K562 (cell line): ENCODE data around the gene ADAMTS15. TPM values are rescaled to one million over a fixed set of nuclear protein-coding genes. Genes with fewer than 3 reads are reported as not detected.

Source experiments
- ATF7 ChIP-seq: fragments of 450-650 bp; IDR thresholded peaks from 2 replicates; pipeline ENCODE4 v1.7.1; 2014; ENCODE audit warnings: mild to moderate bottlenecking, moderate library complexity
- BHLHE40 ChIP-seq: IDR thresholded peaks from 2 replicates; pipeline ENCODE4 v1.6.1; 2011; ENCODE audit warnings: low read length, improper control_type of control experiment
- C11orf30 ChIP-seq: fragments of 450-650 bp; IDR thresholded peaks from 2 replicates; pipeline ENCODE4 v1.6.1; 2016; ENCODE audit warnings: low read depth, mild to moderate bottlenecking
- CBFA2T2 ChIP-seq: fragments of 450-650 bp; conservative IDR thresholded peaks from 2 replicates; pipeline ENCODE4 v1.6.1; 2017; ENCODE audit warnings: mild to moderate bottlenecking
- CREM ChIP-seq: IDR thresholded peaks from 2 replicates; pipeline ENCODE4 v1.6.1; 2014; ENCODE audit warnings: antibody characterized with exemption, low read depth
- DACH1 ChIP-seq: fragments of 450-650 bp; IDR thresholded peaks from 2 replicates; pipeline ENCODE4 v1.6.1; 2018; ENCODE audit not compliant: partially characterized antibody
- HMG20B ChIP-seq: fragments of 250-450 bp; sonication (Bioruptor Pico); IDR thresholded peaks from 2 replicates; pipeline ENCODE4 v1.5.0; 2021; ENCODE audit warnings: mild to moderate bottlenecking
- JUND ChIP-seq, 2 experiments: IDR thresholded peaks; 2 replicates in 1 of 2; 3 replicates in 1 of 2; pipeline ENCODE4 v1.6.1; 2011; ENCODE audit warnings: borderline replicate concordance in 2 of 2, low read depth in 2 of 2, low read length in 2 of 2, improper control_type of control experiment in 1 of 2, missing biosample characterization in 1 of 2, missing genetic modification characterization in 1 of 2, missing genetic modification reagents in 1 of 2
- L3MBTL2 ChIP-seq: fragments of 450-650 bp; IDR thresholded peaks from 2 replicates; pipeline ENCODE4 v1.6.1; 2016; ENCODE audit warnings: mild to moderate bottlenecking, moderate library complexity
- NFE2 ChIP-seq: IDR thresholded peaks from 2 replicates; pipeline ENCODE4 v1.6.1; 2014; ENCODE audit warnings: antibody characterized with exemption, low read depth
- NR2C1 ChIP-seq, 2 experiments: fragments of 450-650 bp; IDR thresholded peaks; 2 replicates each; pipeline ENCODE4 v1.6.1; 2017; ENCODE audit warnings: mild to moderate bottlenecking in 2 of 2, antibody characterized with exemption in 1 of 2, inconsistent platforms in 1 of 2, missing compliant biosample characterization in 1 of 2, missing genetic modification characterization in 1 of 2
- NRF1 ChIP-seq, 2 experiments: fragments of 450-650 bp; IDR thresholded peaks in 1 of 2; conservative IDR thresholded peaks in 1 of 2; 2 replicates each; pipeline ENCODE4 v1.6.1; 2014; ENCODE audit warnings: mild to moderate bottlenecking in 2 of 2
- PHB ChIP-seq: fragments of 250-450 bp; sonication (Bioruptor Pico); IDR thresholded peaks from 2 replicates; pipeline ENCODE4 v1.5.0; 2021
- PHF20 ChIP-seq: fragments of 450-650 bp; IDR thresholded peaks from 2 replicates; pipeline ENCODE4 v1.6.1; 2018; ENCODE audit not compliant: partially characterized antibody
- RAD51 ChIP-seq: fragments of 450-650 bp; IDR thresholded peaks from 2 replicates; pipeline ENCODE4 v1.7.1; 2016; ENCODE audit warnings: low read depth, mild to moderate bottlenecking, borderline replicate concordance
- SETDB1 ChIP-seq: IDR thresholded peaks from one replicate; pipeline ENCODE4 v1.6.1; 2012; ENCODE audit warnings: low read length, control low read depth, inconsistent platforms
- SIRT6 ChIP-seq: IDR thresholded peaks from one replicate; pipeline ENCODE4 v1.6.1; 2012; ENCODE audit warnings: low read depth, mild to moderate bottlenecking, control low read depth, inconsistent platforms, low read length, moderate library complexity
- SMAD4 ChIP-seq: fragments of 250-450 bp; sonication (Bioruptor Pico); conservative IDR thresholded peaks from 2 replicates; pipeline ENCODE4 v1.8.0; 2021; ENCODE audit warnings: inconsistent platforms, mild to moderate bottlenecking, moderate library complexity
- SMARCA4 ChIP-seq: fragments of 450-650 bp; IDR thresholded peaks from 2 replicates; pipeline ENCODE4 v1.6.1; 2016
- TAF9B ChIP-seq: fragments of 450-650 bp; IDR thresholded peaks from 2 replicates; pipeline ENCODE4 v1.6.1; 2018; ENCODE audit warnings: mild to moderate bottlenecking; ENCODE audit not compliant: partially characterized antibody
- TOE1 ChIP-seq, 2 experiments: fragments of 450-650 bp in 1 of 2; sonication (generic) in 1 of 2; formaldehyde crosslinking in 1 of 2; IDR thresholded peaks; 2 replicates each; pipeline versions ENCODE4 v1.7.1 to v1.8.0; 2016 to 2022; ENCODE audit warnings: borderline replicate concordance in 2 of 2, mild to moderate bottlenecking in 2 of 2, antibody characterized with exemption in 1 of 2, inconsistent platforms in 1 of 2, low read depth in 1 of 2, missing genetic modification reagents in 1 of 2, moderate library complexity in 1 of 2
- TRIM24 ChIP-seq, 2 experiments: fragments of 450-650 bp; IDR thresholded peaks; 2 replicates each; pipeline ENCODE4 v1.6.1; 2016
- UBTF ChIP-seq, 2 experiments: IDR thresholded peaks; 2 replicates each; pipeline ENCODE4 v1.6.1; 2012; ENCODE audit warnings: improper control_type of control experiment in 2 of 2, low read depth in 2 of 2, low read length in 2 of 2, borderline replicate concordance in 1 of 2
- USF2 ChIP-seq: sonication (generic); formaldehyde crosslinking; IDR thresholded peaks from 2 replicates; pipeline ENCODE4 v1.5.0; 2020; ENCODE audit warnings: missing genetic modification reagents
- ZBED1 ChIP-seq: IDR thresholded peaks from 2 replicates; pipeline ENCODE4 v1.6.1; 2014
- ZNF316 ChIP-seq: fragments of 450-650 bp; IDR thresholded peaks from 2 replicates; pipeline ENCODE4 v1.6.1; 2016
- polyA plus RNA-seq, 8 experiments: library from polyadenylated mRNA; depleted of rRNA in 4 of 8; stranded (reverse) in 5 of 8; unstranded in 3 of 8; fragments of >200 nt; fragmentation: Nextera tagmentation in 2 of 8; fragmentation: Illumina TruSeq in 1 of 8; extraction: Ambion mirVana in 2 of 8; extraction: Trizol in 1 of 8; gene quantifications; 2 replicates each; pipeline versions ENCODE4 v1.2.1 to v1.2.3, GENCODE V29; 2011 to 2014; ENCODE audit warnings: inconsistent platforms in 1 of 8, missing spikeins in 1 of 8
- total RNA-seq, 7 experiments: library from RNA; depleted of rRNA in 6 of 7; stranded (reverse); fragments of >200 nt in 6 of 7; fragmentation: Illumina TruSeq in 2 of 7; extraction: Trizol in 2 of 7; gene quantifications; 2 replicates each; pipeline versions ENCODE4 v1.2.1 to v1.2.3, GENCODE V29; 2011 to 2021; ENCODE audit warnings: low replicate concordance in 1 of 7
- TF ChIP-seq, protein P1 (sequence below): sonication (generic); formaldehyde crosslinking; IDR thresholded peaks from 2 replicates; pipeline ENCODE4 v1.8.0; 2022; ENCODE audit warnings: missing genetic modification reagents, mild to moderate bottlenecking, moderate library complexity, borderline replicate concordance

ADAMTS15 gene
- total and polyA plus RNA-seq, 9 of the 15 experiments (the other 6 are each of a cell fraction or from before 2014, with no cell fraction given) = 0.04 TPM; not detected in 8

DNA sequence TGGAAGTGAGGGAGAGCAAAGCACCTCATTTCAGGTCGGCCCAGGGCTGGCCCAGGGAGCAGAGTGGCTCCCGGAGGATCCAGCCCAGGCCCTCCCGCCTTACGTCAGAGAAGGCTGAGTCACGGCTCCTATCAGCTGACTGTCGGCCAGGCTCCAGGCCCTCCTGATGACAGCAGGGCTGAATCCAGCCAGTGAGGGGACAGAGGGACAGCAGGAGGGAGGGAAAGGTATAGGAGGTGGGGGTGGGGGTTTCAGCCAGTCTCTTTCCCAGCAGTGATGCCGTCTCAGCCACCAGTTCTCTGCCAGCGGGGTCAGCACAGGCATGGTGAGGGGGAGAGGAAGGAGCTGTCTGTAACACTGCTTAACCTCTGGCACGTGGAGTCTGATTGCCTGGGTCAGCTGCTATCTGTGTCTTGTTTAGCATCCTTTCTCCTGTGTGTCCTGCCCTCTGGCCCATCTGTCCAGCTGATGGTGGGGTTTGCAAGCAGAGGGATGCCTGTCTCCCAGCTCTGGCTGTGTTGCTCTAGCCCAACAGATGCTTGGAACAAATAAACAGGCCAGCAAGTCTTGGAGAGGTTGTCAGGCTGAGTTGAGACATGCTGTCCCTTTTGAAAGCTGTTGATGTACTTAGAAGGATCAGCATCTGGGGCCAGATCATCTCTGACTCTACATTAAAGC, 74.0 kb downstream of the ADAMTS15 start (continued):
- TF ChIP-seq USF2 (peak; percentile 68), L3MBTL2 (peak; percentile 82), SIRT6 (no peak), TRIM24 (IDR thresholded peaks at IDR 0.05) (peak in 1 of 2 experiments; percentile 53; a peak in 2 of 4 replicates), ZBED1 (no peak), HMG20B (CRISPR knock-in tag) (no peak), DACH1 (peak; percentile 86), TOE1 (IDR thresholded peaks at IDR 0.05; ENCODE audit: borderline replicate concordance) (peak; percentile 71; the same call in 1 of the 2 replicates), TOE1 (CRISPR knock-in tag; IDR thresholded peaks at IDR 0.05; ENCODE audit: borderline replicate concordance, low read depth) (no peak), RAD51 (peak; percentile 73), JUND (IDR thresholded peaks at IDR 0.05; ENCODE audit: borderline replicate concordance, low read depth, low read length) (peak; percentile 91), JUND (tag; IDR thresholded peaks at IDR 0.05; ENCODE audit: borderline replicate concordance, low read depth, low read length) (peak; percentile 93; the same call in 2 of the 3 replicates), UBTF (IDR thresholded peaks at IDR 0.05; ENCODE audit: borderline replicate concordance in 1 of 2, low read depth in 2 of 2, low read length in 2 of 2) (no peak), NFE2 (peak; percentile 93), CBFA2T2 (peak; percentile 32; the same call in 1 of the 2 replicates), NR2C1 (IDR thresholded peaks at IDR 0.05) (no peak), NR2C1 (tag; IDR thresholded peaks at IDR 0.05) (peak; percentile 33; the same call in 1 of the 2 replicates), TAF9B (peak; percentile 73), ZNF316 (peak; percentile 80), PHB (CRISPR knock-in tag) (no peak), BHLHE40 (peak; percentile 65; the same call in 1 of the 2 replicates), PHF20 (peak; percentile 34), NRF1 (conservative IDR thresholded peaks at IDR 0.05 in 1 of 2, IDR thresholded peaks at IDR 0.05 in 1 of 2) (peak in 1 of 2 experiments; percentile 28; a peak in 2 of 4 replicates), C11orf30 (peak; percentile 87), SETDB1 (no peak), SMAD4 (CRISPR knock-in tag) (0 out of 2 replicates have a peak, but pooled peaks have one; percentile 29), CREM (peak; percentile 89), SMARCA4 (peak; percentile 55), ATF7 (peak; percentile 90)
- TF ChIP-seq, protein P1, sequence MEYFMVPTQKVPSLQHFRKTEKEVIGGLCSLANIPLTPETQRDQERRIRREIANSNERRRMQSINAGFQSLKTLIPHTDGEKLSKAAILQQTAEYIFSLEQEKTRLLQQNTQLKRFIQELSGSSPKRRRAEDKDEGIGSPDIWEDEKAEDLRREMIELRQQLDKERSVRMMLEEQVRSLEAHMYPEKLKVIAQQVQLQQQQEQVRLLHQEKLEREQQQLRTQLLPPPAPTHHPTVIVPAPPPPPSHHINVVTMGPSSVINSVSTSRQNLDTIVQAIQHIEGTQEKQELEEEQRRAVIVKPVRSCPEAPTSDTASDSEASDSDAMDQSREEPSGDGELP (CRISPR knock-in tag) = peak; percentile 96
